ENCODE measurements around the gene APOBEC4.
"Not testable (repeated sequence)": the region's sequence is repeated elsewhere in the genome, so short reads cannot be mapped to it uniquely, and the experiment has no call there.

The APOBEC4 gene

GRCh38 chr1:183633676-183634343 lies 19.3 kb downstream of the APOBEC4 start:
- Histone ChIP-seq H3K4me3 (ENCODE audit: insufficient read length, low read depth) (peak overlapping the region; percentile 92), H3K9me3 (ENCODE audit: insufficient read depth, low read length) (no peaks in the 10 kb centered on the region), H3K9ac (ENCODE audit: insufficient read length, low read depth) (peak overlapping the region; percentile 52), H3K36me3 (ENCODE audit: insufficient read depth, insufficient read length, low read length) (peaks cover 34% of the 10 kb centered on the region), H3K27me3 (ENCODE audit: insufficient read depth, insufficient read length) (peaks cover 21% of the 10 kb centered on the region), H3K4me1 (ENCODE audit: insufficient read depth, insufficient read length) (peaks cover 3% of the 10 kb centered on the region)
- peak; percentile 66 for DNase-seq (ENCODE audit: low read depth, low spot score)
- TF ChIP-seq SUZ12 (IDR thresholded peaks at IDR 0.05; ENCODE audit: extremely low read depth, insufficient read depth, insufficient read length) (no peak), ZNF274 (IDR thresholded peaks at IDR 0.05; ENCODE audit: low read depth, low read length) (no peak), YY1 (IDR thresholded peaks at IDR 0.05; ENCODE audit: insufficient read depth, insufficient read length) (no peak)

DNA sequence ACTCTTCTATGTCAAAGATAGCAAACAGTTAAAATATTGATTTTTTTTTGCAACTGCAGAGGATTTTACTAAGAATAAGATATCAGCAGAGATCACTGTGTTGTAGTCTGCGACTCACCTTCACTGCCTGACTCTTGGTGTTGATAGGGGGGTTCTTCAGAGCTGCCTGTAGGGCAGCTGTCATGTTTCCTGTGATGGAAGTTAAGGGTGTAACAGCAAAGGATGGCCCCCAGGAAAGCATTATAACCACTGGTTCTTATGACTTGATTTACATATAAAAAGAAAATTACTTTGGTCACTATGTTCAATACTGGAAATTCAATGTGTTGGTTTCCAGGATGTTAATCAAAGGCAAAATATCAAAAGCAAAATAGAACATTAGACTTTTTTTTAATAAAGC lies 20.2 kb downstream of the APOBEC4 start:
- Histone ChIP-seq H3K4me3 (ENCODE audit: insufficient read length, low read depth) (no peak overlapping the region), H3K36me3 (ENCODE audit: insufficient read depth, insufficient read length, low read length) (peaks cover 42% of the 10 kb centered on the region), H3K9ac (ENCODE audit: insufficient read length, low read depth) (no peak overlapping the region), H3K9me3 (ENCODE audit: insufficient read depth, low read length) (no peaks in the 10 kb centered on the region), H3K4me1 (ENCODE audit: insufficient read depth, insufficient read length) (peaks cover 3% of the 10 kb centered on the region), H3K27me3 (ENCODE audit: insufficient read depth, insufficient read length) (peaks cover 21% of the 10 kb centered on the region)
- TF ChIP-seq SUZ12 (IDR thresholded peaks at IDR 0.05; ENCODE audit: extremely low read depth, insufficient read depth, insufficient read length) (no peak), YY1 (IDR thresholded peaks at IDR 0.05; ENCODE audit: insufficient read depth, insufficient read length) (no peak), ZNF274 (IDR thresholded peaks at IDR 0.05; ENCODE audit: low read depth, low read length) (no peak)
- DNase-seq (ENCODE audit: low read depth, low spot score): no peak

DNA sequence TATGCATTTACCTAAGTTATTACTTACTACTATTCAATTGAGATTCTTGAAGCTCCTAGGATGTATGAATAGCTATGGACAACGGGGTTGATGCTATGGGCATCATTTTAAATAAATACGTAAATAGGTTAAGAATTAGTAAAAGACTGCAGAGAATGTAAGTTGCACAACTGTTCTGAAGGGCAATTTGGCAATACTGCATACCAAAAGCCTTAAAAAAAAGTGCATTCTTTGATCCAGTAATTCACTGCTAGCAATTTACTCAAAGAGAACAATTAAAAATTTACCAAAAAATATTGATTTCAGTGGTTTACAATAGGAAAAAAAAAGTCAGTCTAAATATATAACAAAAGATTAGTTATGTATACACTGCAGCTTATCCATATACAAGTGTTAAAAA lies 21.0 kb downstream of the APOBEC4 start:
- no peak for DNase-seq (ENCODE audit: low read depth, low spot score)
- H3K4me3 ChIP-seq (ENCODE audit: insufficient read length, low read depth): no peak overlapping the region
- no peaks in the 10 kb centered on the region for H3K9me3 ChIP-seq (ENCODE audit: insufficient read depth, low read length)
- no peak overlapping the region for H3K9ac ChIP-seq (ENCODE audit: insufficient read length, low read depth)
- H3K36me3 ChIP-seq (ENCODE audit: insufficient read depth, insufficient read length, low read length): peaks cover 48% of the 10 kb centered on the region
- H3K27me3 ChIP-seq (ENCODE audit: insufficient read depth, insufficient read length): peaks cover 12% of the 10 kb centered on the region
- H3K4me1 ChIP-seq (ENCODE audit: insufficient read depth, insufficient read length): peaks cover 3% of the 10 kb centered on the region
- TF ChIP-seq ZNF274 (IDR thresholded peaks at IDR 0.05; ENCODE audit: low read depth, low read length) (no peak), YY1 (IDR thresholded peaks at IDR 0.05; ENCODE audit: insufficient read depth, insufficient read length) (no peak)

GRCh38 chr1:183630748-183631147 lies 22.4 kb downstream of the APOBEC4 start:
- TF ChIP-seq SUZ12 (IDR thresholded peaks at IDR 0.05; ENCODE audit: extremely low read depth, insufficient read depth, insufficient read length) (no peak), ZNF274 (IDR thresholded peaks at IDR 0.05; ENCODE audit: low read depth, low read length) (no peak), YY1 (IDR thresholded peaks at IDR 0.05; ENCODE audit: insufficient read depth, insufficient read length) (no peak)
- no peak overlapping the region for H3K9ac ChIP-seq (ENCODE audit: insufficient read length, low read depth)
- no peaks in the 10 kb centered on the region for H3K4me1 ChIP-seq (ENCODE audit: insufficient read depth, insufficient read length)
- no peak overlapping the region for H3K4me3 ChIP-seq (ENCODE audit: insufficient read length, low read depth)
- no peaks in the 10 kb centered on the region for H3K27me3 ChIP-seq (ENCODE audit: insufficient read depth, insufficient read length)
- no peaks in the 10 kb centered on the region for H3K9me3 ChIP-seq (ENCODE audit: insufficient read depth, low read length)
- H3K36me3 ChIP-seq (ENCODE audit: insufficient read depth, insufficient read length, low read length): peaks cover 60% of the 10 kb centered on the region
- no peak for DNase-seq (ENCODE audit: low read depth, low spot score)

- no peak for TF ChIP-seq SUZ12 (IDR thresholded peaks at IDR 0.05; ENCODE audit: extremely low read depth, insufficient read depth, insufficient read length)
- no peak for TF ChIP-seq YY1 (IDR thresholded peaks at IDR 0.05; ENCODE audit: insufficient read depth, insufficient read length)
- no peak for TF ChIP-seq ZNF274 (IDR thresholded peaks at IDR 0.05; ENCODE audit: low read depth, low read length)
- no peaks in the 10 kb centered on the region for H3K27me3 ChIP-seq (ENCODE audit: insufficient read depth, insufficient read length)
- H3K4me3 ChIP-seq (ENCODE audit: insufficient read length, low read depth): no peak overlapping the region
- no peaks in the 10 kb centered on the region for H3K9me3 ChIP-seq (ENCODE audit: insufficient read depth, low read length)
- no peak for DNase-seq (ENCODE audit: low read depth, low spot score)
- H3K4me1 ChIP-seq (ENCODE audit: insufficient read depth, insufficient read length): no peaks in the 10 kb centered on the region
- H3K9ac ChIP-seq (ENCODE audit: insufficient read length, low read depth): no peak overlapping the region
- H3K36me3 ChIP-seq (ENCODE audit: insufficient read depth, insufficient read length, low read length): peaks cover 72% of the 10 kb centered on the region
Observed at GRCh38 chr1:183628537-183628936, 24.6 kb downstream of the APOBEC4 start.

- not testable (repeated sequence) for H3K4me3 ChIP-seq (ENCODE audit: insufficient read length, low read depth); H3K27me3 ChIP-seq (ENCODE audit: insufficient read depth, insufficient read length); H3K9ac ChIP-seq (ENCODE audit: insufficient read length, low read depth); DNase-seq (ENCODE audit: low read depth, low spot score); H3K9me3 ChIP-seq (ENCODE audit: insufficient read depth, low read length); H3K4me1 ChIP-seq (ENCODE audit: insufficient read depth, insufficient read length)
- peaks cover 60% of the 10 kb centered on the region for H3K36me3 ChIP-seq (ENCODE audit: insufficient read depth, insufficient read length, low read length)
Observed at GRCh38 chr1:183626236-183626635, 26.9 kb downstream of the APOBEC4 start.

- Histone ChIP-seq H3K9ac (ENCODE audit: insufficient read length, low read depth) (no peak overlapping the region), H3K9me3 (ENCODE audit: insufficient read depth, low read length) (no peaks in the 10 kb centered on the region), H3K4me3 (ENCODE audit: insufficient read length, low read depth) (no peak overlapping the region), H3K36me3 (ENCODE audit: insufficient read depth, insufficient read length, low read length) (peaks cover 31% of the 10 kb centered on the region), H3K27me3 (ENCODE audit: insufficient read depth, insufficient read length) (no peaks in the 10 kb centered on the region), H3K4me1 (ENCODE audit: insufficient read depth, insufficient read length) (no peaks in the 10 kb centered on the region)
- TF ChIP-seq YY1 (IDR thresholded peaks at IDR 0.05; ENCODE audit: insufficient read depth, insufficient read length) (no peak), ZNF274 (IDR thresholded peaks at IDR 0.05; ENCODE audit: low read depth, low read length) (no peak), SUZ12 (IDR thresholded peaks at IDR 0.05; ENCODE audit: extremely low read depth, insufficient read depth, insufficient read length) (no peak)
- DNase-seq (ENCODE audit: low read depth, low spot score): peak; percentile 71
Observed at GRCh38 chr1:183622884-183623785, 30.0 kb downstream of the APOBEC4 start.
